ENCODE data around the gene RABEP1. TPM values are rescaled to one million over a fixed set of nuclear protein-coding genes. Genes with fewer than 3 reads are reported as not detected.
"Not testable (repeated sequence)": the region's sequence is repeated elsewhere in the genome, so short reads cannot be mapped to it uniquely, and the experiment has no call there.

RABEP1 gene
- total and polyA plus RNA-seq, 9 donors, result 15.1 to 48.7 (median 40.0) TPM

GRCh38 chr17:5424909-5425308 is 142.8 kb downstream of the RABEP1 start:
- H3K9me3 ChIP-seq, result no peaks in the 10 kb centered on the region
- WGBS, 3 donors, result 65 to 83% (median 77%) methylated on average over 1 of the region's 1 CpG
- H3K27ac ChIP-seq, result no peak overlapping the region
- no peak overlapping the region for H3K4me3 ChIP-seq
- H3K27me3 ChIP-seq, result no peaks in the 10 kb centered on the region
- H3K36me3 ChIP-seq, result no peaks in the 10 kb centered on the region
- TF ChIP-seq, protein P1, sequence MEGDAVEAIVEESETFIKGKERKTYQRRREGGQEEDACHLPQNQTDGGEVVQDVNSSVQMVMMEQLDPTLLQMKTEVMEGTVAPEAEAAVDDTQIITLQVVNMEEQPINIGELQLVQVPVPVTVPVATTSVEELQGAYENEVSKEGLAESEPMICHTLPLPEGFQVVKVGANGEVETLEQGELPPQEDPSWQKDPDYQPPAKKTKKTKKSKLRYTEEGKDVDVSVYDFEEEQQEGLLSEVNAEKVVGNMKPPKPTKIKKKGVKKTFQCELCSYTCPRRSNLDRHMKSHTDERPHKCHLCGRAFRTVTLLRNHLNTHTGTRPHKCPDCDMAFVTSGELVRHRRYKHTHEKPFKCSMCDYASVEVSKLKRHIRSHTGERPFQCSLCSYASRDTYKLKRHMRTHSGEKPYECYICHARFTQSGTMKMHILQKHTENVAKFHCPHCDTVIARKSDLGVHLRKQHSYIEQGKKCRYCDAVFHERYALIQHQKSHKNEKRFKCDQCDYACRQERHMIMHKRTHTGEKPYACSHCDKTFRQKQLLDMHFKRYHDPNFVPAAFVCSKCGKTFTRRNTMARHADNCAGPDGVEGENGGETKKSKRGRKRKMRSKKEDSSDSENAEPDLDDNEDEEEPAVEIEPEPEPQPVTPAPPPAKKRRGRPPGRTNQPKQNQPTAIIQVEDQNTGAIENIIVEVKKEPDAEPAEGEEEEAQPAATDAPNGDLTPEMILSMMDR (IDR thresholded peaks at IDR 0.05), result no peak
- TF ChIP-seq POLR2A (IDR thresholded peaks at IDR 0.05) (no peak), EP300 (IDR thresholded peaks at IDR 0.05) (no peak)
- no peak for DNase-seq
- intact Hi-C loops (cut with DNase I), result no loop called here
- H3K4me1 ChIP-seq (ENCODE audit: insufficient read depth), result peaks cover 4% of the 10 kb centered on the region

DNA sequence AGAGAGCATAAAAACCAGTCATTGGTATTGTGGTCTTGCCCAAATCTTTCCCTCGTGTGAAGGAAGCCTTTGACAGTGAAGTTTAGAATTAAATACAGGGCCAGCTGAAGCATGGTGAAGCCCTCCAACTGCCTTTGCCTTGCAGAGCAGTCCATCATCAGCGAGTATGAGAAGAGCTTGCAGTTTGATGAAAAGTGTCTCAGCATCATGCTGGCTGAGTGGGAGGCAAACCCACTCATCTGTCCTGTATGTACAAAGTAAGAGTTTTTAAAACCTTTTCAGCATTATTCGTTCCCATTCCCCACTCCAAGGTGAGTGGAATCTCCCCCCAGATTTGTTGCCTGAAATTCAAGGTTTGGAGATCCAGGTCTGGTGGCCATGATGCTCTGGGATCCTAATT is 143.7 kb downstream of the RABEP1 start:
- TF ChIP-seq POLR2A (IDR thresholded peaks at IDR 0.05), result no peak
- TF ChIP-seq, protein P1 (IDR thresholded peaks at IDR 0.05), result no peak
- TF ChIP-seq EP300 (IDR thresholded peaks at IDR 0.05), result no peak
- Histone ChIP-seq H3K4me3 (no peak overlapping the region), H3K36me3 (no peaks in the 10 kb centered on the region), H3K27me3 (no peaks in the 10 kb centered on the region), H3K9me3 (no peaks in the 10 kb centered on the region), H3K4me1 (ENCODE audit: insufficient read depth) (peaks cover 2% of the 10 kb centered on the region), H3K27ac (no peak overlapping the region)
- 68 to 86% (median 77%) methylated on average over 3 of the region's 3 CpGs for WGBS, 3 donors
- DNase-seq, result no peak
- intact Hi-C loops (cut with DNase I), result no loop called here

- TF ChIP-seq, protein P1 (IDR thresholded peaks at IDR 0.05), result no peak
- TF ChIP-seq EP300 (IDR thresholded peaks at IDR 0.05), result no peak
- no peak for TF ChIP-seq POLR2A (IDR thresholded peaks at IDR 0.05)
- Histone ChIP-seq H3K27me3 (no peaks in the 10 kb centered on the region), H3K27ac (no peak overlapping the region), H3K4me1 (ENCODE audit: insufficient read depth) (no peaks in the 10 kb centered on the region), H3K36me3 (no peaks in the 10 kb centered on the region), H3K9me3 (no peaks in the 10 kb centered on the region), H3K4me3 (no peak overlapping the region)
- intact Hi-C loops (cut with DNase I), result no loop called here
- WGBS, 3 donors, result 73 to 80% (median 74%) methylated on average over 3 of the region's 3 CpGs
- no peak for DNase-seq
These were observed 147.3 kb downstream of the RABEP1 start for GRCh38 chr17:5429191-5429887.

DNA sequence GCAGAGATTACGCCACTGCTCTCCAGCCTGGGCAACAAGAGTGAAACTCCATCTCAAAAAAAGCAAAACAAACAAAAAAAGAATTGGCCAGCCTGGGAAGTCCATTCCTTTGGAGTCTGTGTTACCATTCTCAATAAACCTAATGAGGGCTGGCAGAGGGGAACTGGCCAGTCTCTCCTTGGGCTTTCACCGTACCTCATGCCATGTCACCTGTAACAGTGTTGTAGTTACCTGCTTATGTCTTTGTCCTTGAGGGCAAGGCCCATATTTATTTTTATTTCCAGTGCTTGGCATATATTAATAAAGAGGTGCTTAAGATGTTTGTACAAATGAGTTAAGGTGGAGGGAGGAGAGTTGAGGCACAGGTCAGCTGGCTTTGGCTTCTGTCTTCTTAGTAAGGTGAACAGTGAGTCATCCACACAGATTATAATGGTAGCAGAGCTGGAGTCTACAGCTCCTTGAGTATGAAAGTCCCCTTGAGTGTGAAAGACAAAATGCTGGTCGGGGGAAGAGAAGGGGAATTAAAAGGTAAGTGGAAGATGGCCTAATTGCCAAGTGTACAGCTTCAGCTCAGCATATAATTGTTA is 148.4 kb downstream of the RABEP1 start:
- Histone ChIP-seq H3K4me3 (no peak overlapping the region), H3K4me1 (ENCODE audit: insufficient read depth) (no peaks in the 10 kb centered on the region), H3K9me3 (no peaks in the 10 kb centered on the region), H3K27me3 (no peaks in the 10 kb centered on the region), H3K36me3 (no peaks in the 10 kb centered on the region), H3K27ac (no peak overlapping the region)
- TF ChIP-seq POLR2A (IDR thresholded peaks at IDR 0.05) (no peak), EP300 (IDR thresholded peaks at IDR 0.05) (no peak)
- TF ChIP-seq, protein P1 (IDR thresholded peaks at IDR 0.05), result no peak
- intact Hi-C loops (cut with DNase I), result no loop called here
- 93 to 97% (median 93%) methylated on average over 3 of the region's 3 CpGs for WGBS, 3 donors
- DNase-seq, result no peak

DNA sequence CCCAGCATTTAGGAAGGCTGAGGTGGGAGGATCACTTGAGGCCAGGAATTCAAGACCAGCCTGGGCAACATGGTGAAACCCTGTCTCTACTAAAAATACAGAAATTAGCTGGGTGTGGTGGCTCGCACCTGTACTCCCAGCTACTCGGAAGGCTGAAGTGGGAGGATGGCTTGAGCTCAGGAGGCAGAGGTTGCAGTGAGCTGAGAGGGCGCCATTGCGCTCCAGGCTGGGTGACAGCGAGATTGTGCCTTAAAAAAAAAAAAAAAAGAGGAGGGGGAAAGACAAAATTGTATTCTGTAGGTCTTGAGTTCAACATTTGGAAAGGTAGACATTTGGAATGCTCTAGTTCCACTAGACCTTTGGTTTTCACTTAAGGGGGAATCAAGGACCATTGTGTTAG is 149.2 kb downstream of the RABEP1 start:
- H3K4me3 ChIP-seq; H3K27me3 ChIP-seq; DNase-seq; H3K36me3 ChIP-seq; H3K4me1 ChIP-seq (ENCODE audit: insufficient read depth); H3K27ac ChIP-seq; H3K9me3 ChIP-seq; intact Hi-C loops (cut with DNase I): not testable (repeated sequence)
- 65 to 81% (median 74%) methylated on average over 5 of the region's 5 CpGs for WGBS, 3 donors

Data from ovary (tissue), 9 donors.